GM19452 (cell line): ENCODE results near the gene MS4A4A.

Experiments
- ATAC-seq: cut with Tn5 transposase; IDR thresholded peaks from one replicate; pipeline ENCODE4 v1.9.1; 2021; ENCODE audit not compliant: unreplicated experiment

The MS4A4A gene

DNA sequence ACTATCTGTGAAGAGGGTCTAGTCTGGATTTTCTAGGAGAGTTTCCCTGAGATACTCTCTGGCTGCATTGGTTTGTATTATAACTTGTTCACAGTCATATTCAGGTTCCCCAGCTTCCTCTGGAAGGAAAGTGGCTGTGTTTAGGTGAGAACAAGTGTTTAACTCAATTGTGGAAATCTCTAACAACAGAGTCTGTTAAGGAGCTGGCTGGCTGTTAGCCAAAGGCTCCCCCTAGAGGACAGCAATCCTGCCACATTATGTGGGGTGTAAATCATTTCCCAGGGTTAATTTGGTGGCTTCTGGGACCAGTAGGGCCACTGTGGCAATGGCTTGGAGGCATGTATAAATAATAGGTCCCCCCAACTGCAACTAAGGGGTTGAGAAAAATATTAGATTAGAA lies 65.0 kb downstream of the MS4A4A start:
- ATAC-seq: no peak

DNA sequence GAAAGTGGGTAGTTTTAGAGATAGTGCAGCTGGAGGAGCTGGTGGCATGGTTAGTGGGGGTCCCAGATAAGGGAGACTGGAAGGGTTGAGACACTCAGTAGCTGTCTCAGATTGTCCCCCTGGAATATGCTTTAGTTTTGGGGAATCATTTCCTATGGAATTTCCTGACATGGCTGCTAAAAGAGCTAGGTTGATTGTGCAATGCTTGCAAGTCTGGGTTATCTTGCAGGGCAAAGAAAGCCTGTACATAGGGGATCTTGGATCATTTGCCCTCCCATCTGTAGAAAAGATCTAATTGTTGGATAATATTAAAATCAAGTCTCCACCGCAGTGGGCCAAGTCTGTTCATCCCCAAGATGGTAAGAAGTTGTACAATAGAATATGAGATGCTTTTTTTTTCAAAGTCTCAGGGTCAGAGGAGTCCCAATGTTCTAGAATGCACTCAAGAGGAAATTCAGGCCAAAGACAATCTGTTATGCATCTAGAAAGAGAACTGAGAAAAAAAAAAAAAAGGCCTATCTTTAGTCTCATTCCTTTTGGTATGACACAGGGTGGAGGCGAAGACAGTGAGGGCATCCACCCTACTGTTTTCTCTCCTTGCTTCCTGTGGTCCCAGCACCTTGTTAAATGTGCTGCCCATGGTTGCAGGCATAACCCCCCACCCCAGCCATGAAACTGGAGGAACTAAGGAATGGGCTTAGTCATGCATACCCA lies 66.8 kb downstream of the MS4A4A start:
- ATAC-seq: no peak

DNA sequence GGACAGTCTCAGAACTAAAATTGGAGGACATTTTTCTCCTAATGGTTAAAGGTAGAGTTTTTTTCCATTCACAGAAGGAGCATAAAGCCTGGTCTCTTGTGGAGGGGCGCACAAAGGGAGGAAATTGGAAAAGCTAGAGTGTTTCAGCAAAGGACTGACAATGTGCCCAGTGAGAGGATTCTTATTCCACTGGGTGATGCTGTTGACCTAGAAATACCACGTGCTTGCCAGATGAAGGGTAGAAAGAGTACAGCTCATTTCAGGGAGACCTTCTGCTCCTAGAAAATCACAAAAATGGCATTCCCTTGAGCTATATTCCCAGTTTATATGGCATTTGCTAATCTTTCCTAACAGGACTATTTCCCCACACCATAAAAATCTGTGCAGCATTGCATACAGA lies 67.7 kb downstream of the MS4A4A start:
- ATAC-seq: no peak

DNA sequence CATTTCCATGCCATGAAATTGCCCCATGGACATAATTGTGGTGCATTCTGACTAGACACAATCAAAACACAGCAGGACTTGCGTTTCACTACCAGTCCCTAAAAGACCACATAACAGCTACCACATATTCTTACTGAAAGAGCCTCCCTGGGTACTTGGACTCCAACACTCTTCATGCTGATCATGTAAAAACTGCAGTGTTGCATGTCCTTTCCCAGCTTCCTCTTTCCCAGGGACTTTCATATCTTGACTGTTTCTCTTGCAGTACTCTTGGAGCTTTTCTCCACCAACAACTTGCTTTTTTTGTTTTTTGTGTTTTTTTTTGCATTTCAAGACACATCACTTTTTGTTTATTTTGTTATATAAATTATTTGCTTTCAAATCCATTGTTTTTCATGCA lies 69.5 kb downstream of the MS4A4A start:
- no peak for ATAC-seq

DNA sequence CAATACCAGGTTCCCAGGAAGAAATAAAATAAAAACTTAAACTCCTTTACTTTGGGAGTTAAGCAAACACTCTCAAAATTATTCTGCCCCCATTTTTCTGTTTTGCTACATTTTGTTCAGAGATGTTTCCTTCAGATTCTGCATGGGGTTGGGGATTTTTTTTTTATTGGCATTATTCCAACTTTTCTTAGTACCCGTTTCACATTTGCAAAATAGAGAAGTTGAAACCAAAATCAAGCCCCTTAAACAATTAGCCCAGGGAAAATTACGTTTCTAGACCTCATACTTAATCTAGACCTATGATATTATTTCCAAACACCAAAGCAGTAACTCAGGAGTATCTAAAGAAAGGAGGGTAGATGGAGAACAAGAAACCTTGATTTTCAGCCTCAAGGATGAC lies 77.3 kb downstream of the MS4A4A start:
- ATAC-seq: no peak
